T-helper 1 cell (primary cell): ENCODE measurements around the gene FARSB.
"Not testable (repeated sequence)": the region's sequence is repeated elsewhere in the genome, so short reads cannot be mapped to it uniquely, and the experiment has no call there.

Experiments
- DNase-seq, 5 donors: peaks; one replicate each; pipeline ENCODE4 v3.0.0-alpha.2; 2012 to 2020
- total RNA-seq, 4 donors: gene quantifications; one replicate each; lab custom pipeline; 2026; lab: John Stamatoyannopoulos, UW

Gene FARSB
- 20.2 to 31.5 (median 24.9) reads per million in 4 donors for total RNA-seq

DNA sequence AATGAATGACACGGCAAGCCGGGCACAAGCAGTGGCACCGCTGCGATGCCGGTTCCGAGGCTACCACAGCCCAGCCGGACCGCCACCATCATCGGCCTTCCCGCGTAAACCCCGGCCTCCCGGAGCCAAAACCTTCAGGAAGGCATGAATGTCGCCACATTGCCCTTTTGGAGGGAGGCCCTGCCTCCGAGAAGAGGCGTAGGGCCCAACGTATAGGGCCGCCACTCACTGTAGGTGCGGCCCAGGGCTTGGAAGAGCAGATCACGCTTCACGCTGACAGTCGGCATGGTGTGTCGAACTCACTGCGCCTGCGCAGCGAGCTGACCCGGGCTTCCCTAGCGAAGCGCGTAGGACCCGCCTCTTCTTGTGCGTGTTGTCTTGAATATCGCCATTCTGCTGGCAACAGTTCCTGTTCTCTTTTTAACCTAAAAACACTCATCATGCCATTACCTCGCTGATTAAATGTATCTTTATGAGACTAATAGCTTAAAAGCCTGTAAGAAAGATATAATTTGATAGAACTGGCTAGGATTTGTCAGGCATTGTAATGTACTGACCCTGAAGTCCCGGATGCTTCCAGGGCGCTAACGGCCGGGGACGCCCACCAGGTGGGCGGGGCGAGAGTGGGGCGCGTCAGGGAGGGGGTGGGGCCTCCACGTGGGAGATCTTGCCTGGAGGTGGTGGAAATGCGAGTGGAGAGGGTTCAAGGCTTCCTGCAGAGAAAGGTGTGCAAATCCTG is at the start of gene FARSB:
TSS of gene FARSB (minus strand) at position 306 of the 739 bp plus-strand sequence. CDS start at position 287, 19 bp downstream.
- peak; percentile 90 to 96 (median 92) for DNase-seq

DNA sequence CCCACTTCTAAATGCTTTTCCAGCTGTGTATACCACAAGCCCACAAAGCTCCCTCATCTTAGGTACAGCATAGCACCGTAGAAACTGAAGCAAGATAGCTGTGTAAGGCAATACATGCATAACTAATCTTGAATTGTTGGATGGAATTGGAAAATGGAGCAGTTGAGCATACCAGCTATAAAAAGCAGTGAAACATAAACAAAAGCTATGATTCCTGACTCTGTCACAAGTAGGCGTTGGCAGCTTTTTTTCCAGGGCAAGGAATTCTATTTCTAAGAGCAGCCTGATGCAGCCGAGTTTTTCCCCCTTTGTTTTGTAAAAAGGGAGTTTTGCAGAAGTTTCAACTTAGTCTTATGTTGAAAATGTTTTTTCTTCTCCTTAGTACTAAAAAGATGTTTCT is 48.0 kb upstream of the FARSB start:
- no peak for DNase-seq

DNA sequence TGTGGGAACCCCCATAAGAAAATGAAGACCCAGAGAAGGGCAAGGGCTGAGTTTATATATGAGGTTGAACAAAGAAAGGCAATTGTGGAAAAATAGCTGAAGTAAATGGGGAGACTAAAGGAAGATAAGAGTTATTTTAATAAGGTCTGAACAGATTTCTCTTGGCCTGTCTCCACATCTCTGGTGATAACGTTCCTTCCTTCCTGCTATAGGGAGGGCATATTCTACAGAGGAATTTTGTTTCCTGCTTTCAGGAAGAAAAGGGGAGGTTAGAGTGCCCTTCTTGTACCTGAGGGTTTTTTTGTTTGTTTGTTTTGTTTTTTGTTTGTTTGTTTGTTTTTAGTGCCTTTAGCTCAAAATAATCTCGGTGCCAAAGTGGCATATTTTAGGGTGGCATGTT is 47.2 kb upstream of the FARSB start:
- no peak for DNase-seq

DNA sequence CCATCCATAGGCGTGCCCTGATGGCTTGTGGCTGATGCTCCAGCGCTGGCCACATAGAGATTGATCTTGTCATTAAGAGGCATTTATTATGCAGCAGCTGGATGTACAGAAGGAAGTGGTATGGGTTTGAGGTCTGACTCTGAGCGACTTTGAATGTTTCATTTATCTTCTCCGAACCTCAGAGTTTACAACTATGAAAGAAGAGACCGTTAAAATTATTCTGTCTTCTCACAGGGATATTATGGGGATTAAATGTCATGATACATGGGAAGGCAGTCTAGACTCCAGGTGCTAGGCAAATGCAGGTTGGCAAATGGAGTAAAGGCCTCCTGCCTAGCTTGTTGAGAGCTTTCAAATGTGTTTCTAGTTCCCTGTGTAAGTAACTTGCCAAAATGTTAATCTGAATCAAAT is 45.8 kb upstream of the FARSB start:
- peak in 1 of 5 donors; percentile 20 for DNase-seq

DNA sequence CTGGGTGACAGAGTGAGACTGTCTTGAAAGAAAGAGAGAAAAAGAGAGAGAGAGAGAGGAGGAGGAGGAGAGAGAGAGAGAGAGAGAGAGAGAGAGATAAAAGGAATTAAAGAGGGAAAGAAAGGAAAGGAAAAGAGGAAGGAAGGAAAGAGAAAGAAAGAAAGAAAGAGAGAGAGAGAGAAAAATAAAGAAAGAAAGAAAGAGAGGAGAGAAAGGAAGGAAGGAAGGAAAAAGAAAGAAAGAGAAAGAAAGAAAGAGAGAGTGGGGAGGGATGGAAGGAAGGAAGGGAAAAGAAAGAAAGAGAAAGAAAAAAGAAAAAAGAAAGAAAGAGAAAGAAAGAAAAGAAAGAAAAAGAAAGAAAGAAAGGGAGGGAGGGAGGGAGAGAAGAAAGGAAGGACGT is 45.3 kb upstream of the FARSB start:
- no peak for DNase-seq

DNA sequence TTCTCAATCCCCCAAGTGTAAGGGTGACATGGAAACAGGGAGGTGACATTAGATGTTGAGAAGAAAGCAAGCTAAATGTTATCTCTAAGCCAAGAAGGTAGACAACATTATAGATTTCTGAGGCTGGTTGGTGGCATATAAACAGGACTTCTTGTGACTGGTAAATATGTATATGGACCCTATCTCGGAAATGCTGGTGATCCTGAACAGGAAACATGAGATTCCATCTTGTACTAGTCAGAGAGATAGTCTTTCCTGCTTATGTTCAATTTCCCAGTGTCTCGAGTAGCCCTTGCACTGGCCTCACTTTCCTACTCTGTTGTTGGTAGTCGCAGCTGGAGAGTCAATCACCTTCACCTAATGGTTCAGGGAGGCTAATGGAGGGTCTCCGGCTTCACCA is 42.4 kb upstream of the FARSB start:
- DNase-seq, result no peak

DNA sequence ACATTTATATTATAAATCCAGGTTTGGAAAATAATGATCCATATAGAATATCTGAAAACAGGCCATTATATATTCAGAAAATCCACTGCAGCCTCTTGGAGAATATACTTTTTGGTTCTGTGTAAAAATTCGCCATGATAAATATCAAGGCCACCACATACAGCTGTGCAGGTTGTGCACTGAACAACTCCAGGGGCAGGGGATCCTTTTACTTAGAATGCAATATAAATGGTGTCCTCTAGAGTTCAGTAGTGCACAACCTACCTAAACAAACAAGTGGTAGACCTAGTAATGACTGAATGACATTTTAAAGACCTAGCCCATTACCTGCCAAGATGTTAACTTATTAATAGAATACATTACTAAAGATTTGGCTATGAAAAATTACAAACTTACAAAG is 37.9 kb upstream of the FARSB start:
- no peak for DNase-seq

DNA sequence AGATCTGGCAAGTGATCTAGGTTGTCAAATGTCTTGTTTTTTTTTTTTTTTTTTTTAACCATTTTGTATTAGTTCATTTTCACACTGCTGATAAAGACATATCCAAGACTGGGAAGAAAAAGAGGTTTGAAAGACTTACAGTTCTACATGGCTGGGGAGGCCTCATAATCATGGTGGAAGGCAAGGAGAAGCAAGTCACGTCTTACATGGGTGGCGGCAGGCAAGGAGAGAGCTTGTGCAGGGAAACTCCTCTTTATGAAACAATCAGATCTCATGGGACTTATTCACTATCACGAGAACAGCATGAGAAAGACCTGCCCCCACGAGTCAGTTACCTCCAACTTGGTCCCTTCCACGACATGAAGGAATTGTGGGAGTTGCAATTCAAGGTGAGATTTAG is 37.5 kb upstream of the FARSB start:
- DNase-seq, result not testable (repeated sequence)

DNA sequence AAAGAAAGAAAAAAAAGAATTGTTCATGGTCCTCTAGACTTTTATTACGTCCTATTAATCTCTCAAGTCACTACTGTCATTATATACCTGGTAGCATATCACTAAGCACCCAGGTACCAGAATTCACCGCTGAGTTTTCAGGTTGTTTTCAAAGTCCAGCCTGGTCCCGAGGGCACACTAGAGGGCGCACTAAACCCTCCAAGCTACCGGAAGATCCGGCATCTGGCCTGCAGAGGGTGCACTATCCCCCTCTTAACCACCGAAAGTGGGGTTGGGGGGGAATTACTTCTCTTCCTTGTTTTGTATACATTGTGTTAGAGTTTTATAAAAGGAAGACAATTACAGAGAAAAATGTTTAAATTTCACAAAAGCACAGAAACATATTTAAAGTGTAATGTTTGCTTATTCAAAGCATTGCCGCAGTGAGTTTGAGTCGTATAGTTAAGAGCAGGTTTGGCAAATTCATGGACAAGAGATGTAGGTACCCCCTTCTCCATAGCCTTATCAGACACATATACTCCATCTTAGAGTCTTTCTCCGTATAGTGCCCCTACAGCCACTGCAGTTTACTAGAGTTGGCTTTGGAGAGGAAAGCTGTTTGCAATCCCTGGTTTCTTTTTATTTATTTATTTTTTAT is 34.8 kb upstream of the FARSB start:
- DNase-seq, result peak; percentile 15 to 63 (median 56)

DNA sequence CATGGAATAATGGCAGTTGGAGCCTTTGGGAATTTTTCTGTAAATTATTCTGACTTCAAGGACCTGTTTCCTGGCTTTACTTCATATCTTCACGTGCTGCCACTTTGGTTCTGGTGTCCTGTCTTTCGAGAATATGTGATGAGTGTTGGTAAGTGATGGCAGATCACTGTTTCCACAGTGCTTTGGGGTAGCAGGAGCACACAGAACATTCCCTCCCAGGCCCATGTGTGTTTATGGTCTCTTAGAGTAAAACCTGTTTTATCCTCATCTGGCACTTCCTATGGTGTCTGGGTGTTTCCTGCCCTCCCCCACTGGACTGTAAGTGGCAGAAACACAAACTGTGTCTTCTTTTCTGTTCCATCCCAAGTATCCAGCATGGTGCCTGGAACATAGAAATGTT is 33.4 kb upstream of the FARSB start:
- no peak for DNase-seq

DNA sequence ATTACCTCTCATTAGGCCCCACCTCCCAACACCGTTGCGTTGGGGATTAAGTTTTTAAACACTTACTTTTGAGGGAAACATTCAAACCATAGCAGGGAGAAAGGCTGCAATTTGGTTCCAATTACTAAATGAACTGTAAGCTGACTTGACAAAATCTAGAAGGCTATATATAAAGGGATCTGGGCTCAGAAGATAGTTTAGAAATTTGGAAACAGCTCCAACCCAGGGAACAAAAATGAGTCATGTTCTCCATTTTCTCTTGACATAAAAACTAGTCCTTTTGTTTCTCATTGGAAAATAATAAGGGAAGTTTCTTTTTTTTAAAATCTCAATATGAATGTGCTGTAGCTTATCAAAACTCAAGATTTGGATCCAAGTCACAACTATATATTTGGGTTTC is 33.0 kb upstream of the FARSB start:
- DNase-seq, result no peak

DNA sequence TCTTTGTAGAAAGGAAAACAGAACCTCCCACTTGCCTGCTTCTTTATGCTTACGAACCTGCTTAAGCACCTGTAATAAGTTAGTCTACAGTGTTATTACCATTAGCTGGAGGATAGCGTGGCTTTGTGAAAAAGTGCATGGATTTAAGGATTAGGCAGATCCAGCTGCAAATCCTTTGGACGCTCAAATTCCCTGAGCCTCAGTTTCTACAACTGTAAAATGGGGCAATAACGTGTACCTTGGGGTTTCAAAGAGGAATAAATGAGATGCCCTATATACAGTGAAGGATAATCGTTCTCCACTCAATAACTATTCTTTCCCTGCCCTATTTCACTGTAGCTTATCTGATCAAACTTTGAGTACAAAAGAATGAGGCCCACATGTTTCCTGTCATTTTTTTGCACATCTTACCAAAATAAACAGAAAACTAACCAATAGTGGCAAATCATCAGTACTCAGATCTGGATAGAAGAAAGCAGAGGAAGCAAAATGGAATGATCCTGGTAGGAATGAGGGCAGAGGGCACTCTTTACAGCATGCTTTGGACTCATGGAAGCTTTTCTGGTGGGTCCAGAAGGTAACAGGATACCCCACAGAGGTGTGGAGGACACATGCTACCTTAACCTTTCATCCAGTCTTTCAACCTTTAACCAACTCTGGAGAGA is 30.3 kb upstream of the FARSB start:
- DNase-seq, result no peak

DNA sequence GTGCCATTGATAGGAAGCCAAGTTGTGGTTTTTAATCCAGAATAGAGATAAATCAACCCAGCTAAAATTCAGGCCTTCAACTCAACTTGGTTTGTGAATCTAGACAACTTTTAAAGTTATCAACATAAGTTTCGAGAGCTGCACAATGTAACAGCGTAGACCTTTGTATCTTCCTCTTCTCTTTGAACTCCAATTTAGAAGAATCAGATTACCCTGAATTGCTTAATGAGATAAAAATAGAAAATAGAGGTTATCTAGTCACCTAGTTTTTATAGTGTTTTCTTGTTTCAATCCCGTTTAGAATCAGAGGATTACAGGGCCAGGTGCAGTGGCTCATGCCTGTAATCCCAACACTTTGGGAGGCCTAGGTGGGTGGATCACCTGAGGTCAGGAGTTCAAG is 27.9 kb upstream of the FARSB start:
- DNase-seq, result no peak

DNA sequence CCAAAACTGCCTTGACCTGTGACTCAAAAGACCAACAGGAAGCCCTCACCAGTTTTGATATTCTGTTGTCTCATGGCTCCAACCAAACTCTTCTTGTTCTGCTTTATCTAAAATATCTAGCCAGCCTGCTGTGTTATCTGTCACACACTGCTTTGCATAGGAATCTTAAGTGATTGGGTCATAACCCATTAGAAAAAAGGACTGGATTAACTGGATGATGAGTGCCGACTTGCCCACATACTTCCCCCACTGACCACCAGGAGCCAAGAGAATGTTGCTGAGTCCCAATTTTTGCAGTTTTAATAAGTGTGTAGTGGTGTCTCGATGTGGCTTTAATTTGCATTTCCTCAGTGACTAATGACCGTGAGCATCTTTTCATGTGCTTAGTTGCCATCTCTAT is 22.1 kb upstream of the FARSB start:
- no peak for DNase-seq

DNA sequence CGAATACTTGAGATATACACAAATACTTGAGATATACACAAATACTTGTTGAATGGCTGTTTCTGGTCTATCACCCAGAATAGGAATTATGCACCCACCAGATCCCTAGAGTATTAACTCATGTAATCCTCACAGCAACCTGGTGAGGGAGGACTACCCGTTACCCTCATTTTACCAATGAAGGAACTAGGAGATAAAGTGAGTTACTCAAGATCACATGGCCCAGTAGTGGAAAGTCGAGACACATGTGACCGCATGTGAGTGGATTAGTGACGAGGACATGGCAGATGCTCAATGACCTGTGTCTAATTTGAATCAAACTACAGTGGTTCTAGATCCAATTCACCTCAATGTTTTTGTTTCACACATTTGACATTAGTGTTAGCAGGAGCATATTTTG is 18.0 kb upstream of the FARSB start:
- no peak for DNase-seq

DNA sequence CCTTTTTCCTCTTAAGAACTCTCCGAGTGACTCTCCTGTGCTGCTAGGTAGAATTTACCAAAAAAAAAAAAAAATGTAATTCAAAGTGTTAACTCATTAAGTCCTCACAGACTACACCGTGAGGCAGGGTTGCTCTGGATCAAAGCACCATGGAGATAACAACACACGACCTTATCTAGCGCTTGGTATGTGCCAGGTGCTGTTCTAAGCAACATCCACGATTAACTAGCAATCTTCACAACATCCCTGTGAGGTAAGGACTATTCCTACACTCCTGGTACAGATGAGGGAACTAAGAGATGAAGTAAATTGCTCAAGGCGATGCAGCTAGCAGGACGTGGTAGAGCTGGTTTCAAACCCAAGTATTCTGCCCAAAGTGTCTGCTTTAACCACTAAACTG is 17.4 kb upstream of the FARSB start:
- no peak for DNase-seq

DNA sequence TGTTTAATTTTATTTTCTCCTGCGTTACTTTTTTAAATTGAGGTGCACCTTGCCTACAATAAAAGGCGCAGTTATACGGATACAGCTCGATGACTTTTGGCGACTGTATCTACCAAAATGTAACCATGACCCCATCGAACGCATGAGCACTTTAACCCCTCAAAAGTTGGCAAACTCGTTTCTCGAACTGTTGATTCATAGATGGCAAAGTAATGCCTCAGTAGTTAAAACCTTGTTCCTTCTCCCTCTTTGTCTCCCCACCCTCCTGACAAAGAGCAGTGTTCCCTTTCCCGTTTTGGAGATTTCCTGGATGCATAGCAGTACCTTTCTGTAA is 16.1 kb upstream of the FARSB start:
- DNase-seq, result no peak

DNA sequence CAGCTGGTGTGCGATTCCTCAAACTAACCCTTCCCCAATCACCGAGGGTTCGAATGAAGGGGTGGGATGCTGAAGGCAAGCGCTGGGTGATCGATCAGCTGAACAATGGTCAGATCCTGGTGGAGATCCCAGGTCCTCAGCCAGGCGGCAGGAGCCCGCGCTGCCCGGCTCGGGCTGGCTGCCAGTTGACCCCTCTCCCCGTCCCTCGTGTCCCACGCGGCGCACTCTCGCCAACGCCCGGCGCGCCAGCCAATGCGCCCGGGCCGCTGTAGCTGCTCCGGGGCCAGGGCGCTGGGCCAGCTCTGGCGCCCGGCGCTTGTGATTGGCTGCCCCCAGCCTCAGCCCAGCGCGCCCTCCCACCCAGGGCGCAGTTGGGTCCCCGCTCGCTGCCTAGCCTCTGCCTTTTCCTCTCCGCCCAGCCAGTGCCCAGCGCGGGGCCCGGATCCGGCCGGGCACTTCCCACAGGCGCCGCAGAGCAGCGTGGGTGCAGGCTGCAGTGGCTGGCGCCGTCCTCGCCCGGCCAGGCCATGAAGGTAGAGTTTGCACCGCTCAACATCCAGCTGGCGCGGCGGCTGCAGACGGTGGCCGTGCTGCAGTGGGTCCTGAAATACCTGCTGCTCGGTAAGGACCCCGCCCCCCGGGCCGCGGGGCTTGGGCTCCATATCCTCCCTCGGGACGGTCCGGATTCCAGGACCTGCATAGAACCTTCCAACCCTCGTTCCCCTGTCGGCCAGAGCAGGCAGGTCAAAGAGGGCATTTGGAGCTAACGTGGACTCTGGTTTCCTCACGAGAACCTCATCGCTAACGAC is 15.6 kb upstream of the FARSB start, which contains the start of gene MOGAT1:
TSS of gene MOGAT1 (plus strand) at position 400 of the 809 bp plus-strand sequence. CDS start at position 528, 128 bp downstream.
- no peak for DNase-seq

DNA sequence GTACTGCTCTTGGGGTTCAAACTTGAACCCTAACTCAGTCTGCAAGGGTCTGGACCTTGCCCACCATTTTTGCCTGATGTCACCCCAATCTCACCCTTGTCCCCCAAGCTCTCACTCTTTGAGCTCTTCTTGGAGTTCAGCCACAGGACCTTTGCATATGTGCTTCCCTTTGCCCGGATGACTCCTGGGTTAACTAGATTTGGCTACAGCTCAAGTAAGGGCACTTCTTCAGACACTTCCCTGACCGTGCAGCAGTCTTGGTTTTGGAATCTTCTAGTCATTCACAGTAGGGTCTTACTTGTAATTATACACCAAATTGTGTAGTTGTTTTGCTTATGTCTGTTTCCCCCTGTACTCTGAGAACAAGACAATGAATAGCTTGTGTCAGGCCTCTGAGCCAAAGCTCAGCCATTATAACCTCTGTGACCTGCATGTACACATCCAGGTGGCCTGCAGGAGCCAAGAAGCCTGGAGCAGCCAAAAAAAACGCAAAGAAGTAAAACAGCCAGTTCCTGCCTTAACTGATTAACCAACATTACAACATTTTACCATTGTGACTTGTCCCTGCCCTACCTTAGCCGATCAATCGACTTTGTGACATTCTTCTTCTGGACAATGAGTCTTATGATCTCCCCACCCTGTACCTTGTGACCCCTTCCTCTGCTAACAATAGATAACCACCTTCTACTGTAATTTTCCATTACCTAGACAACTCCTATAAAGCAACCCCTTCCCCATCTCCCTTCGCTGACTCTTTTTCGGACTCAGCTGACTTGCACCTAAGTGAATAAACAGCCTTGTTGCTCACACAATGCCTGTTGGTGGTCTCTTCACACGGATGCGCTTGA is 14.5 kb upstream of the FARSB start:
- DNase-seq, result no peak

DNA sequence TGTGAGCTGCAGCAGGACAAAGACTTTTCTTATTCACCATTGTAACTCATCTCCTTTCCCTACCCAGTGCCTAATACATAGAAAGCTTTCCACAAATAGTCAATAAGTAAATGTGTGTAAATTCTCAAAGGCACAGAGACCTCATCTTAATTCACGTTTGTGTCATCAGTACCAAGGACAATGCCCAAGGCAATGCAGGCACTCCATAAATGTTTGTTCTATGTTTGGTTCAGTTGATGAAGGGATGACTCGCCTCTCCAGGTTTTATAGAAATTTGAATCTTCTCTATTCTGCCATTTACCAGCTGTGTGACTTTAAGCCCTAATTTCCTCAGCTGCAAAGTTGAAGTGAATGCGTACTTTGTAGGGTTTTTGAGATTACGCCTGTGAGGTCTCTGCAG is 13.5 kb upstream of the FARSB start:
- no peak for DNase-seq

DNA sequence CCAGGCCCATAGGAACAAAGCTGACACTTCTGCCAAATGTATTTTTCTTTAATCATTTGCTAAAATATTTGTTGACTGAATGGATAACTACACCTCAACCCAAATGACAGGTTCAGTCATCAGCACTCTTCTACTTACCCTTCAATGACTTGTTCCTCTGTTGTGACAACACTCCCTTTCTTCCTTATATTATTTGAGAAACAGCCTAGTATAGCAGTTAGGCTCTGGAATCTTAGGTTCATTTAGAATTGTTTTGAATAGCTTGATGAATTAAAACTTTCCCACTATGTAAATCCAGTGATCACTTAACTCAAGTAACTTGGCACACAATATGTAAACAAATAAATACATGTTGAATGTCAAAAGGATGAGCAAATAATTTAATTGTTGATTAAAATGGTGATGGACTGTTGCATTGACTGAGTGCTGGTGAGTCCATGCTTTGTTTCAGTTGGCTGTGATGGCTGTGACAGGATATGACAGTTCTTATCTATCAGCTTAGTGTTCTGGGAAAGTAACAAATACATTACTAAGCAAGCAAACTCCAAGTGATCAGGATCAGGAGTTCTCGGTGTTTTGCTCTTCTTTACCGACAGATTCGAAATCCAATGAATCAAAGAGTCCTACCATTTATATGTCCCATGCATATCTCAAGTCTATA is 12.7 kb upstream of the FARSB start:
- DNase-seq, result no peak

DNA sequence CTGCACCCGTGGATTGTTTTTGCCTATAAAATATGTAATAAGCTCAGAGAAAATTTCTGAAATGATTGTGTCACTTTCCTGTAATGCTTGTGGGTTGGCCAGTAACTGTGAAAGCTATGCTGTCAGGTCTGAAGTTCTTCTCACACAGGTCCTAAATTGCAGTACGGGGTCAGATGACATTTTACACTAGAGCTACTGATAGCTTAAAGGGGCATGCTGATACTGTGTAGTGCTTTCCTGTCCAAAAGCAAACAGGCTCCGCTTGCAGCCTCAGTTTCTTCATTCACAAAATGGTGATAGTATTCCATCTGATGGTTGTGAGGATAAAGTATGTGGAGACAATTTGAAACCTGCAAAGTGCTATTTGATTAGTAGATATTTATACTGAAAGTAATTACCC is 7.6 kb upstream of the FARSB start:
- no peak for DNase-seq
